ENCODE results near the gene SPOPL.
A peak's percentile ranks its signal among the peaks of the same experiment; 100 is the strongest.

SPOPL gene

DNA sequence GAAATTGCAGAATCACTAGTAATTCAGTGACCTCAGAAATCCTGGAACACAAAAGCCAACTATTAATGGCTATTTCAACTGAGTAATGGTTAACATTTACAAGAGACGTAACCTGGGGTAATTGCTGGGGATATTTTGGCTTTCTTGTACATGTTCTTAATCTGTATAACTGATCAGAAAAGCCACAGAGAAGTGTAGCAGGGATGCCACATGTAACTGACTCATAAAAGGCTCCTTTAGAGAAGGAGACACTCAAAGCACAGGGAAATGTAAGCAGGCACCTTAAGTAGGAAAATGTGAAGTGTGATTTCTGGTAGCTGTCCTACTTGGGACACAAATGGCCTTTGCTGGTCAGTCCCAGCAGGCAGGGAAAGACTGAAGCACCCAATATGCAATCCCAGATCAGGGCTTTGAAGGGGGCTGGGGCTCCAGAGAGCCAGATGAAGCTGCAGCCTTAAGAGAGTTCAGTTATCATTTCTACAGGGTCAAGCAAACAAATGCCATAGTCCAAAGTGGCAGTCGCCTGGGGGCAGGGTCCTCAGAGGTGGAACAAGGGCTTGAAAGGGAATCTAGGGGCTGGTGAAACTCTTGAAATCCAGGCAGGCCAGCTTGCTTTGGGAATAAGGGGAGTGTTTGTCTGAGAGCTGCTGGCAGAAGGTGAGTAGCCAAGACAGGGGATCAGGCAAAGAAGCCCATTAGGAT lies 7.2 kb upstream of the SPOPL start:
- Histone ChIP-seq H3K4me3 (ENCODE audit: low read depth, low read length) (no peak overlapping the region), H3K36me3 (ENCODE audit: insufficient read depth, low read length) (no peaks in the 10 kb centered on the region), H3K79me2 (ENCODE audit: control insufficient read depth, insufficient read depth, low read length, unreplicated experiment) (no peaks in the 10 kb centered on the region), H2AFZ (ENCODE audit: low read length, unreplicated experiment) (no peak overlapping the region), H3K27ac (ENCODE audit: low read depth, low read length) (no peak overlapping the region), H3K27me3 (ENCODE audit: insufficient read depth, low read length) (no peaks in the 10 kb centered on the region), H3K4me1 (ENCODE audit: control insufficient read depth, insufficient read depth, low read length, unreplicated experiment) (no peaks in the 10 kb centered on the region)

DNA sequence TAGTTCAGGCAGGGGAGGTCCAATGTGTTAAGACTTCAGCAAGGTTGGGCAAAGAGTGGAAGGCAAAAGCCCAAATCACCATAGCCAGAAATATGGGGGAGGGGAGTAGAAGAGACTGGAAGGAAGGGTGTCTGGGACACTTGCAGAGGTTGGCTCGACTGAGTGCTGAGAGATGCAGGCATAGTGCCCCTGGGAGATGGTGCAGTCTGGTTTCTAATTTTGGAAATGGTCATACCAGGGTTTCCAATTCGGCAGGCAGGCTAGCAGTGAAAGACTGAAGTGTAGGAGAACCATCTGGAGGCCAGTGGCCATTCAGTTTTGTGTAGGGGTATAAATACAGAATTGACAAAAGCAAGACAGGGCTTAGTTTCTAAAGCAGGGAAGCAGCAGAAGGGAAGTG lies 6.2 kb upstream of the SPOPL start:
- H3K27me3 ChIP-seq (ENCODE audit: insufficient read depth, low read length), result no peaks in the 10 kb centered on the region
- H3K79me2 ChIP-seq (ENCODE audit: control insufficient read depth, insufficient read depth, low read length, unreplicated experiment), result no peaks in the 10 kb centered on the region
- no peak overlapping the region for H3K4me3 ChIP-seq (ENCODE audit: low read depth, low read length)
- no peak overlapping the region for H3K27ac ChIP-seq (ENCODE audit: low read depth, low read length)
- no peak overlapping the region for H2AFZ ChIP-seq (ENCODE audit: low read length, unreplicated experiment)
- no peaks in the 10 kb centered on the region for H3K36me3 ChIP-seq (ENCODE audit: insufficient read depth, low read length)
- H3K4me1 ChIP-seq (ENCODE audit: control insufficient read depth, insufficient read depth, low read length, unreplicated experiment), result peaks cover 1% of the 10 kb centered on the region

DNA sequence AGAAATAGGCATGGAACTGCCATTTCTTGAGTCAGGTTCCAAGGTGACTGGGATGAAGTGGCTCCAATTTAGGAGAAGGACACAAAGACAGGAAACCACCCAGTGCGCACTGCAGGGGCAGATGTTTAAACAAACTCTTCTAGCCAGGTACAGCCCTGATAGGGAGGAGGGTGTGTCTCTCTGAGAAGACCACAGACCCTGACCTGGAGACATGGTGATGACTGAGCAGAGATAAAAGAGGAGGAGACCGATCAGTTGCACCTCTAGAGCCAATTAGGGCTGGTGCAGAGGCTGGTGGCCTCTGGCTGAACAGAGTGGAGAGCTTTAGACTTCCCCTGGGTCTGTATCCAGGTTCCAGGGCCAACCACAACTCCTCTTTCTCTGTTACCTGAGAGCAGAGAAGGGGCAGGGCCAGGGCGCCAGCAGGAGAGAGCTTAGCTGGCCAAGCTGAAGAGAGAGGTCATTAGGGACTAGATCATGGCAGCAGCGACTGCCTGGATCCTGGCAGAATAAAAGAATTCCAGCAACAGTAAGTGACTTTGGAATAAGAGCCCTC lies 5.4 kb upstream of the SPOPL start:
- no peaks in the 10 kb centered on the region for H3K27me3 ChIP-seq (ENCODE audit: insufficient read depth, low read length)
- no peaks in the 10 kb centered on the region for H3K79me2 ChIP-seq (ENCODE audit: control insufficient read depth, insufficient read depth, low read length, unreplicated experiment)
- no peaks in the 10 kb centered on the region for H3K36me3 ChIP-seq (ENCODE audit: insufficient read depth, low read length)
- no peak overlapping the region for H3K27ac ChIP-seq (ENCODE audit: low read depth, low read length)
- no peak overlapping the region for H2AFZ ChIP-seq (ENCODE audit: low read length, unreplicated experiment)
- no peak overlapping the region for H3K4me3 ChIP-seq (ENCODE audit: low read depth, low read length)
- peaks cover 5% of the 10 kb centered on the region for H3K4me1 ChIP-seq (ENCODE audit: control insufficient read depth, insufficient read depth, low read length, unreplicated experiment)

DNA sequence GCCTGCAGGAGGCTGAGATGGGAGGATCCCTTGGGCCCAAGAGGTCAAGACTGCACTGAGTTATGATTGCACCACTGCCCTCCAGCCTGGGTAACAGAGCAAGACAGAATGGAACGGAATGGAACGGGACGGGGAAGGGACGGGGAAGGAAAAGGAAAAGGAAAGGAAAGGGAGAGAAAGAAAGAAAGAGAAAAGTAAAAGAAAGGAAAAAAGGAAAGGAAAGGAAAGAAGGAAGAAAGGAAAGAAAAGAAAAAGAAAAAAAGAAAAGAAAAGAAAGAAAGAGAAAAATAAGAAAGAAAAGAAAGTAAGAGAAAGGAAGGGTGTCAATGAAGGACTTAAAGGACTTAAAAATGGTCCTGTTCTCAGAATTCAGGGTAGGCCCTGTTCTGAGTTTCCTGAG lies 4.3 kb upstream of the SPOPL start:
- Histone ChIP-seq H3K79me2 (ENCODE audit: control insufficient read depth, insufficient read depth, low read length, unreplicated experiment) (peaks cover 3% of the 10 kb centered on the region), H3K4me1 (ENCODE audit: control insufficient read depth, insufficient read depth, low read length, unreplicated experiment) (peaks cover 5% of the 10 kb centered on the region), H2AFZ (ENCODE audit: low read length, unreplicated experiment) (no peak overlapping the region), H3K36me3 (ENCODE audit: insufficient read depth, low read length) (no peaks in the 10 kb centered on the region), H3K4me3 (ENCODE audit: low read depth, low read length) (no peak overlapping the region), H3K27me3 (ENCODE audit: insufficient read depth, low read length) (no peaks in the 10 kb centered on the region), H3K27ac (ENCODE audit: low read depth, low read length) (no peak overlapping the region)

DNA sequence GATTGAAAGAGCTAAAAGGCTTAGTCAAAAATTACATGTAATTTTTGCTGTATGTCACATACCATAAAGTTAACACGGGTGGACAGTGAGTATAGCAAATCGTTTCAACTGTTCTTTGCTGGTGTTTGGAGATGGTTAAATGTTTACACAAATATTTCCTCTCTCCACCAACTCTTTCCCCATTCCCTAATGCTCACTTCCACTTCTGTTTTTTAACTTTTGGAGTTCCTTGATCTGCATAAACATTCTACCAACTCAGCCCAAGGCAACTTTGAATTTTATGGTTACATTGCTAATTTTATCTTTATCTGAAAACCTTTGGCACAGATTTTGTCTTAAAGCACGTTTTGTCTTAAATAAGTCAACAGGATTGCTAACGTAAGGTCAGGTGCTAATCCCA lies 1.9 kb upstream of the SPOPL start:
- Histone ChIP-seq H3K4me1 (ENCODE audit: control insufficient read depth, insufficient read depth, low read length, unreplicated experiment) (peaks cover 14% of the 10 kb centered on the region), H3K79me2 (ENCODE audit: control insufficient read depth, insufficient read depth, low read length, unreplicated experiment) (peaks cover 26% of the 10 kb centered on the region), H3K27me3 (ENCODE audit: insufficient read depth, low read length) (no peaks in the 10 kb centered on the region), H3K36me3 (ENCODE audit: insufficient read depth, low read length) (no peaks in the 10 kb centered on the region), H3K4me3 (ENCODE audit: low read depth, low read length) (no peak overlapping the region), H3K27ac (ENCODE audit: low read depth, low read length) (no peak overlapping the region), H2AFZ (ENCODE audit: low read length, unreplicated experiment) (no peak overlapping the region)

DNA sequence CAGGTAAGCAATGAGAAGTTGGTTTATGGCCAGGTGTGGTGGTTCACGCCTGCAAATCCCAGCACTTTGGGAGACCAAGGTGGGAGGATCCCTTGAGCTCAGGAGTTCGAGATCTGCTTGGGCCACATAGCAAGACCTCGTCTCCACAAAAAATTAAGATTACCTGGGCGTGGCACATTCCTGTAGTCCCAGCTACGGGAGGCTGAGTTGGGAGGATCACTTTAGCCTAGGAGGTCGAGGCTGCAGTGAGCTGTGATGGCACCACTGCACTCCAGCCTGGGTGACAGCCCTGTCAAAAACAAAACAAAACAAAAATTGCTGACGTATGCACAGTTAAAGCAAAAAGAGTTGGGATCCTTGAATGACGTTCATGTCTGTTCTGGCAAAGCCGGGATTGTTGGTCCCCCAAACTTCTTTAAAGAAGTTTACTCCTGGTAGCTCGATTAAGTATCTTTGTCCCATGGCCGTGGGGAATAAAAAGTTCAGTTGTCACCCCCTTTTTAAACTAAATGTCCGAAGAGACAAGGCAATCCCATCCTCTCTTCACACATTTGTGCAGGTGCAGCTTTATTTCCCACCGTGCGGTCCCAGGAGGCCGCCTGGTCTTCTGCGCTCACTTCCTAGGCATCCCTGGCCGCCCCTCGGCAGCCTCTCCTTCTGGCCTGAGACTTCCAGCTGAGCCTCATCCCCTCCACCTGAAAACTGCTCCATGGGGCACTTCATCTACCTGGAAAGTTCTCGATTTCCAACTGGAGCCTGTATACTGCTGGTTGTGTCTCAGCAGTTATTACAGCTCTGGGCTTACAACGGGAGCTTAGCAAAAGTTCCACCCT lies 762 bp upstream of the SPOPL start:
- peak overlapping the region; percentile 98 for H3K4me3 ChIP-seq (ENCODE audit: low read depth, low read length)

DNA sequence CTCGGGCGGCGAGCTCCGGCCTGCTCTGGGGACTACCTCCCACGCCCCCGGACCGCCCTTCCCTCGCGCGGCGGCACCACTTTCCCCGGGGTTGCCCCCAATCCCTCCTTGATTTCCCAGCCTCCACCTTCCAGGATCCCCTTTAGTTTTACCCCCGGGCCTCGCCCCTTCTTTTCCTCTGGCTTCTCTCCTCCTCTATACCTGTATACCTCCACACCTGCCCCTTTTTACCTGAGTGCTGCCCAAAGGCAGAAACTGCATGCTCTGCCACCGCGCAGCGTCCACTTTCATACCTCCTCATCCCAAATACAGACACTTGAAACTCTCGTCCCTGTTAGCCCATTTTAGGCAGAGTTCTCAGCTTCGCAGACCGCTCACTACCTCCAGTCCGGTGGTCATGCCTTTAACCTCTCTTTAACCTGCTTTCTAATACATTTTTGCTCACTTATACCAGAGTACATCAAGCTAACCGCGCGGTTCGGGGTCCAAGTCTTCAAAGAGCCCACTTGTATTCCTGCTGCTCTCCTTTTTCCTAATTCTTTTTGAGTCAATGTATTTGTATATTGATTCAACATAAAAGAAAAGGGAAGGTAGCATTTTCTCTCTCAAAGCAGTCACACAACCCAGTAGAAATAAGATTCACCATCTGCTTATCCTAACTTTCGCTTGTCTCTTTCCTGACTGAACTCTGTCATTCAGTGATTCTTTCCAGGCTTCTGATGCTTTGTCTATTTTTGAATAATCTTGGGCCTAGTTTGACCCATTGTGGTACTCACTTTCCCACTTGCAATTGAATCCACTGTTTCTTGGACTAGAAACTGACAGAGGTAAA lies 901 bp downstream of the SPOPL start:
- Histone ChIP-seq H3K4me1 (ENCODE audit: control insufficient read depth, insufficient read depth, low read length, unreplicated experiment) (peaks cover 14% of the 10 kb centered on the region), H3K36me3 (ENCODE audit: insufficient read depth, low read length) (no peaks in the 10 kb centered on the region), H3K27ac (ENCODE audit: low read depth, low read length) (peak overlapping the region; percentile 17), H3K79me2 (ENCODE audit: control insufficient read depth, insufficient read depth, low read length, unreplicated experiment) (peaks cover 40% of the 10 kb centered on the region), H3K27me3 (ENCODE audit: insufficient read depth, low read length) (no peaks in the 10 kb centered on the region), H2AFZ (ENCODE audit: low read length, unreplicated experiment) (peak overlapping the region; percentile 76), H3K4me3 (ENCODE audit: low read depth, low read length) (peak overlapping the region; percentile 98)

More for the DNA sequence above, 762 bp upstream of the SPOPL start:
- Histone ChIP-seq H3K27ac (ENCODE audit: low read depth, low read length) (peak overlapping the region; percentile 58), H2AFZ (ENCODE audit: low read length, unreplicated experiment) (peak overlapping the region; percentile 99), H3K79me2 (ENCODE audit: control insufficient read depth, insufficient read depth, low read length, unreplicated experiment) (peaks cover 28% of the 10 kb centered on the region), H3K27me3 (ENCODE audit: insufficient read depth, low read length) (no peaks in the 10 kb centered on the region), H3K4me1 (ENCODE audit: control insufficient read depth, insufficient read depth, low read length, unreplicated experiment) (peaks cover 14% of the 10 kb centered on the region), H3K36me3 (ENCODE audit: insufficient read depth, low read length) (no peaks in the 10 kb centered on the region)

DNA sequence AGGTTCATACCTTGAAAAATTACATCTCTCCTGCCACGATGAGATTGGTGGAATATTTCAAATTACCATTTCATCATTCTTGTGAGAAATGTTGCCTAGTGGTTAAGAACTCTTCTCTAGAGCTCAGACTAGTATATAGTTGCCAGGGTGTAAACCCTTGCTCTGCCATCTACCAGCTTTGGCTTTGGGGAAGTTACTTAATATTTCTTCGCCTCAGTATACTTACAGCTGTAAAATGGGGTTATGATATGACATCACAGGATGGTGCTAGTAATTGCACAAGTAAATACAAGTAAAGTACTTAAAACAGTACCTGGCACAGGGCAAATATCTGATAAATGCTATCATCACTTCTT lies 1.5 kb downstream of the SPOPL start:
- H3K27ac ChIP-seq (ENCODE audit: low read depth, low read length), result no peak overlapping the region

DNA sequence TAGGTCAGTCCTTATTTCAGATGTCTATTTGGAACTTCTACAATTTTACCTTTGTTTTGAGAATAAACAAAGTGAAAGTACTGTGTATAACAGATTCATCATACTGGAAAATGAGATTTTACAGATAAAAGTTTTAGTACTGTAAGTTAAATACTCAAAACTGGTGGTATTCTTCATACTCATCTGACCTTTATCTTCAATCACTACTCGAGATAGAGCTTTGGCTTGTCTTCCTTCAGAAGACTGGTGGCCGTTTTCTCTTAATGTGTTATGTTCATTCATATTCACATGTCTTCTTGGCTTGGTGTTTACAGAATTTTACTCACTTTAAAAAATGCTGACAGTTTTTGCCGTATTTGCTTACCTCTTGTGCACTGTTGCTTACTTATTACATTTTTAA lies 2.1 kb downstream of the SPOPL start:
- no peak overlapping the region for H2AFZ ChIP-seq (ENCODE audit: low read length, unreplicated experiment)
- peak overlapping the region; percentile 98 for H3K4me3 ChIP-seq (ENCODE audit: low read depth, low read length)
- H3K4me1 ChIP-seq (ENCODE audit: control insufficient read depth, insufficient read depth, low read length, unreplicated experiment), result peaks cover 14% of the 10 kb centered on the region
- H3K79me2 ChIP-seq (ENCODE audit: control insufficient read depth, insufficient read depth, low read length, unreplicated experiment), result peaks cover 43% of the 10 kb centered on the region
- H3K36me3 ChIP-seq (ENCODE audit: insufficient read depth, low read length), result no peaks in the 10 kb centered on the region
- no peak overlapping the region for H3K27ac ChIP-seq (ENCODE audit: low read depth, low read length)
- H3K27me3 ChIP-seq (ENCODE audit: insufficient read depth, low read length), result no peaks in the 10 kb centered on the region

More for the DNA sequence above, 1.5 kb downstream of the SPOPL start:
- Histone ChIP-seq H3K36me3 (ENCODE audit: insufficient read depth, low read length) (no peaks in the 10 kb centered on the region), H3K27me3 (ENCODE audit: insufficient read depth, low read length) (no peaks in the 10 kb centered on the region), H3K79me2 (ENCODE audit: control insufficient read depth, insufficient read depth, low read length, unreplicated experiment) (peaks cover 43% of the 10 kb centered on the region), H2AFZ (ENCODE audit: low read length, unreplicated experiment) (peak overlapping the region; percentile 76), H3K4me1 (ENCODE audit: control insufficient read depth, insufficient read depth, low read length, unreplicated experiment) (peaks cover 14% of the 10 kb centered on the region), H3K4me3 (ENCODE audit: low read depth, low read length) (peak overlapping the region; percentile 98)

DNA sequence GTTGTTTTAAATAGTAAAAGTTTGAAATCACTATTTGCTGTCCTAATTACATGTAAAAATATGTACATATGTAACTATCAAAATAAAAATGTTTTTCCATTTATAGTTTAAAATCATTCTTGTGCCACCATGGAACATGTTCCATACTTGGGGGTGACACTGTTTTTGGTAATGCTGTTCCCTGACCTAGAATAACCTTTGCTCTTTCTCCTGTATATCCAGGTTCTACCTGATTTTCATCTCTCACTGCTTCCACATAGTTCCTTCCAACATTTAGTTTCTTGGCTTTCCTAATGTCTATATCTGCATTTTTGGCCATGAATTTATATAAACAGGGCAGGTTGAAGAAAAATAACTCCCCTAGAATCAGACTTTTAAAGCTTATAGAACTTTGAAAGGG lies 2.5 kb downstream of the SPOPL start:
- peaks cover 48% of the 10 kb centered on the region for H3K79me2 ChIP-seq (ENCODE audit: control insufficient read depth, insufficient read depth, low read length, unreplicated experiment)
- peak overlapping the region; percentile 98 for H3K4me3 ChIP-seq (ENCODE audit: low read depth, low read length)
- H2AFZ ChIP-seq (ENCODE audit: low read length, unreplicated experiment), result no peak overlapping the region
- H3K36me3 ChIP-seq (ENCODE audit: insufficient read depth, low read length), result no peaks in the 10 kb centered on the region
- no peak overlapping the region for H3K27ac ChIP-seq (ENCODE audit: low read depth, low read length)
- H3K4me1 ChIP-seq (ENCODE audit: control insufficient read depth, insufficient read depth, low read length, unreplicated experiment), result peaks cover 14% of the 10 kb centered on the region
- no peaks in the 10 kb centered on the region for H3K27me3 ChIP-seq (ENCODE audit: insufficient read depth, low read length)
